K562 (cell line): Measurements from ENCODE around the gene ZNF778. TPM values are rescaled to one million over a fixed set of nuclear protein-coding genes. Genes with fewer than 3 reads are reported as not detected.
"Not testable (repeated sequence)": the region's sequence is repeated elsewhere in the genome, so short reads cannot be mapped to it uniquely, and the experiment has no call there.

Experiments used
- ATAC-seq: fragments of 200-7000 bp; cut with Tn5 transposase; 3 replicates; pipeline ENCODE4 v1.9.1; 2020; ENCODE audit warnings: moderate library complexity
- BruUV-seq: library from RNA; stranded (reverse); fragments of 400-500 nt; replicated peaks from 2 replicates; lab custom pipeline; 2021; lab: Mats Ljungman, UMichigan
- CTCF ChIA-PET: fragments of 300-600 bp; formaldehyde crosslinking; extraction: SDS; loops from one replicate; lab custom pipeline; 2021; ENCODE audit warnings: low intra/inter-chr PET ratio; lab: Yijun Ruan, JAX
- POLR2A ChIA-PET: fragments of 300-600, 350-650 bp; sonication (Branson Sonifier 250); formaldehyde crosslinking; extraction: SDS; loops from one replicate; lab custom pipeline; 2021; ENCODE audit warnings: antibody characterized with exemption, inconsistent platforms; lab: Yijun Ruan, JAX
- DNase-seq, 4 experiments: peaks; one replicate each; pipeline versions ENCODE4 v3.0.0 to v3.0.0-alpha.2; 2011 to 2018; ENCODE audit warnings: low spot score in 3 of 4, mixed read lengths in 3 of 4; ENCODE audit errors: extremely low read depth in 1 of 4
- FAIRE-seq: peaks from 2 replicates; lab custom pipeline; 2011; peaks lifted over from hg19 to GRCh38; lab: Jason Lieb, UNC
- H2AFZ ChIP-seq: 2 replicates; pipeline ENCODE4 v1.6.0; 2011; ENCODE audit warnings: low read depth, low read length, control low read depth, inconsistent platforms
- H3K27ac ChIP-seq: fragments of 200-600 bp; 3 replicates; pipeline ENCODE4 v1.8.0; 2011; ENCODE audit warnings: low read depth, mild to moderate bottlenecking, control low read depth, inconsistent platforms, low read length, moderate library complexity, mixed read lengths; ENCODE audit errors: extremely low read depth
- H3K27me3 ChIP-seq, 2 experiments: fragments of 300-600 bp in 1 of 2; 2 replicates in 1 of 2; 3 replicates in 1 of 2; pipeline versions ENCODE4 v1.6.0 to v1.8.0; 2011; ENCODE audit warnings: inconsistent platforms in 2 of 2, low read length in 2 of 2, mild to moderate bottlenecking in 1 of 2, mixed read lengths in 1 of 2, moderate library complexity in 1 of 2; ENCODE audit not compliant: control insufficient read depth in 2 of 2, insufficient read depth in 2 of 2
- H3K36me3 ChIP-seq: fragments of 300-600 bp; 3 replicates; pipeline ENCODE4 v1.8.0; 2011; ENCODE audit warnings: mild to moderate bottlenecking, low read length, inconsistent platforms; ENCODE audit not compliant: control insufficient read depth, insufficient read depth
- H3K4me1 ChIP-seq, 2 experiments: fragments of 200-600 bp in 1 of 2; replicated peaks in 1 of 2; 2 replicates in 1 of 2; 3 replicates in 1 of 2; pipeline versions ENCODE4 v1.5.1 to v1.8.0; 2011; ENCODE audit warnings: inconsistent platforms in 2 of 2, low read length in 2 of 2, mild to moderate bottlenecking in 1 of 2, mixed read lengths in 1 of 2, moderate library complexity in 1 of 2; ENCODE audit not compliant: control insufficient read depth in 2 of 2, insufficient read depth in 2 of 2
- H3K4me2 ChIP-seq: 2 replicates; pipeline ENCODE4 v1.6.1; 2011; ENCODE audit warnings: low read length, control low read depth, inconsistent platforms, mixed read lengths; ENCODE audit not compliant: insufficient read depth
- H3K4me3 ChIP-seq: fragments of 200-600 bp; sonication (generic), shearing (Covaris generic); 2 replicates; pipeline ENCODE4 v1.5.1; 2016; ENCODE audit warnings: control low read depth, inconsistent platforms
- H3K79me2 ChIP-seq: fragments of 200-600 bp; 3 replicates; pipeline ENCODE4 v1.8.0; 2011; ENCODE audit warnings: low read length, inconsistent platforms; ENCODE audit not compliant: control insufficient read depth, insufficient read depth
- H3K9ac ChIP-seq, 2 experiments: 2 replicates each; pipeline versions ENCODE4 v1.6.0 to v1.6.1; 2011; ENCODE audit warnings: low read depth in 2 of 2, low read length in 2 of 2, control low read depth in 1 of 2, inconsistent platforms in 1 of 2, mild to moderate bottlenecking in 1 of 2, mixed read lengths in 1 of 2; ENCODE audit not compliant: insufficient read depth in 1 of 2
- H3K9me1 ChIP-seq: one replicate; pipeline ENCODE4 v1.6.0; 2011; ENCODE audit warnings: inconsistent platforms, mild to moderate bottlenecking, low read length, moderate library complexity; ENCODE audit not compliant: control insufficient read depth, insufficient read depth
- H3K9me3 ChIP-seq: replicated peaks from 2 replicates; pipeline ENCODE4 v1.5.1; 2011; ENCODE audit warnings: low read depth, low read length, inconsistent platforms; ENCODE audit not compliant: control insufficient read depth, insufficient read depth
- H4K20me1 ChIP-seq: replicated peaks from 2 replicates; pipeline ENCODE4 v1.6.1; 2011; ENCODE audit warnings: low read length, inconsistent platforms, mixed read lengths; ENCODE audit not compliant: control insufficient read depth, insufficient read depth
- CHD1 ChIP-seq: fragments of 200-600 bp; sonication (generic); IDR thresholded peaks from one replicate; pipeline ENCODE4 v1.6.1; 2012; ENCODE audit warnings: mild to moderate bottlenecking, moderate library complexity, low read length, inconsistent platforms
- WGBS: fragments of 100-300 bp; shearing (Covaris generic); methylation state at CpG from one replicate; pipeline ENCODE4 v1.1.6; 2016; ENCODE audit warnings: low coverage, mixed read lengths; ENCODE audit not compliant: insufficient coverage; ENCODE audit errors: missing lambda C conversion rate; 5-methylcytosine and 5-hydroxymethylcytosine counted together
- in situ Hi-C: fragments of 300-500 bp; cut with MboI; formaldehyde crosslinking; loops from 4 replicates; pipeline ENCODE4 v1.15.0; 2018; ENCODE audit warnings: inconsistent platforms, mixed read lengths
- intact Hi-C: fragments of 100-400 bp; cut with micrococcal nuclease; formaldehyde crosslinking; loops from 2 replicates; pipeline ENCODE4 v1.14.2; 2022
- polyA plus RNA-seq, 8 experiments: library from polyadenylated mRNA; depleted of rRNA in 4 of 8; stranded (reverse) in 5 of 8; unstranded in 3 of 8; fragments of >200 nt; fragmentation: Nextera tagmentation in 2 of 8; fragmentation: Illumina TruSeq in 1 of 8; extraction: Ambion mirVana in 2 of 8; extraction: Trizol in 1 of 8; gene quantifications; 2 replicates each; pipeline versions ENCODE4 v1.2.1 to v1.2.3, GENCODE V29; 2011 to 2014; ENCODE audit warnings: inconsistent platforms in 1 of 8, missing spikeins in 1 of 8
- total RNA-seq, 7 experiments: library from RNA; depleted of rRNA in 6 of 7; stranded (reverse); fragments of >200 nt in 6 of 7; fragmentation: Illumina TruSeq in 2 of 7; extraction: Trizol in 2 of 7; gene quantifications; 2 replicates each; pipeline versions ENCODE4 v1.2.1 to v1.2.3, GENCODE V29; 2011 to 2021; ENCODE audit warnings: low replicate concordance in 1 of 7

ZNF778 gene
- total and polyA plus RNA-seq, 9 of the 15 experiments (the other 6 are each of a cell fraction or from before 2014, with no cell fraction given): 0.70 to 60.6 (median 7.5) TPM

DNA sequence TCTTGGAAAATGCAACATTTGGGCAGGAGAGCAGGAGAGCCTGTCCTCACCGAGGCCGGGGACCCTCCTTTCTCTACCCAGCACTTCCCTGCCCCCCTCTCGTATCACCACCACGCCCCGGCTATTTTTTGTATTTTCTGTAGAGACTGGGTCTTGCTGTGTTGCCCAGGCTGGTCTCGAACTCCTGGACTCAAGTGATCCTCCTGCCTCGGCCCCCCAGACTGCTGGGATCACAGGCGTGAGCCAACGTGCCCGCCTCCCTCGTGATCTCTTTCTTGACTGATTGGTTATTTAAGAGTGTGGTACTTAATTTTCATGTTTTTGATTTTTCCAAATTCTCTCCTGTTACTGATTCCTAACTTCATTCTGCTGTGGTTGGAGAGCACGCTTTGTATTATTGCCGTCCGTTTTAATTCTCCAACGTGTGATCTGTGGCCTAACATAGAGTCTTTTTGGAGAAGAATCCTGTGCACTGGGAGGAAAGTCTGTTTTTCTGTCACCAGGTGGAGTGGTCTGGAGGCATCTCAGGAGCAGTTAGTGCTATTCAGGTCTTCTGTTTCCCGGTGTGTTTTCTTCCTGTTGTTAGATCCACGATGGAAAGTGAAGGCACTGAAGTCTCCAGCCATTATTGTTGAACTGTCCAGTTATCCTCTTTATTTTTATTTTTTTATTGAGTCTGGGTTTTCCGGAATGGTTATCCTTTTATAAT, 40.4 kb downstream of the ZNF778 start:
- WGBS: 53% methylated on average over 18 of the region's 18 CpGs
- peak; percentile 15 for FAIRE-seq
- ChIA-PET POLR2A (no interaction called here), CTCF (no interaction called here)
- Histone ChIP-seq H3K79me2 (no peaks in the 10 kb centered on the region), H3K4me2 (no peak overlapping the region), H3K27me3 (no peaks in the 10 kb centered on the region), H3K9me1 (no peaks in the 10 kb centered on the region), H3K9ac (no peak overlapping the region), H3K36me3 (no peaks in the 10 kb centered on the region), H2AFZ (no peak overlapping the region), H3K4me1 (peaks cover 0 to 12% of the 10 kb centered on the region in 2 experiments; a peak in 3 of 5 replicates), H3K27ac (no peak overlapping the region), H3K4me3 (no peak overlapping the region), H3K9me3 (no peaks in the 10 kb centered on the region; the same call in 1 of the 2 replicates)
- in situ Hi-C loops (no loop called here), intact Hi-C loops (no loop called here)
- no TSS peak for BruUV-seq
- no peak for DNase-seq
- no peak for ATAC-seq
- TF ChIP-seq CHD1: no peak
- TF ChIP-seq, all 486 proteins: peak for 0
- no peaks in the 10 kb centered on the region for H4K20me1 ChIP-seq

DNA sequence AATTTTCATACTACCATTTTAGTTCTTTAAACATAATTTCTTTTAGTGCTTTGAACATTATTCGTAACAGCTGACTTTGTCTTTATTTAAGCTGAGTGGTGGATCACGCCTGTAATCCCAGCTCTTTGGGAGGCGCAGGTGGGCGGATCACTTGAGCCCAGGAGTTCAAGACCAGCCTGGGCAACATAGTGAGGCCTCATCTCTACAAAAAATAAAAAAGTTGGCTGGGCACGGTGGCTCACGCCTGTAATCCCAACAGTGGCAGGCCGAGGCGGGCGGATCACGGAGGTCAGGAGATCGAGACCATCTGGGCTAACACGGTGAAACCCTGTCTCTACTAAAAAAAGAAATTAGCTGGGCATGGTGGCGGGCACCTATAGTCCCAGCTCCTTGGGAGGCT, 42.4 kb downstream of the ZNF778 start:
- H3K27ac ChIP-seq, H3K36me3 ChIP-seq, H3K79me2 ChIP-seq, H3K27me3 ChIP-seq, H3K4me3 ChIP-seq, H3K9me1 ChIP-seq, BruUV-seq, H3K4me2 ChIP-seq, H3K9ac ChIP-seq, in situ Hi-C loops, CTCF ChIA-PET, ATAC-seq, DNase-seq, FAIRE-seq, POLR2A ChIA-PET, intact Hi-C loops, H2AFZ ChIP-seq, H4K20me1 ChIP-seq, H3K9me3 ChIP-seq: not testable (repeated sequence)
- WGBS: 85% methylated on average over 13 of the region's 13 CpGs
- peaks cover 0 to 15% of the 10 kb centered on the region in 2 experiments; a peak in 3 of 5 replicates for H3K4me1 ChIP-seq
